WTC11 (cell line): ENCODE data around the gene DNAJB8. TPM values are rescaled to one million over a fixed set of nuclear protein-coding genes. Genes with fewer than 3 reads are reported as not detected.
A peak's percentile ranks its signal among the peaks of the same experiment; 100 is the strongest.

ENCODE experiments used
- CREB1 ChIP-seq: sonication (generic); formaldehyde crosslinking; IDR thresholded peaks from 2 replicates; pipeline ENCODE4 v1.8.0; 2023; ENCODE audit warnings: mild to moderate bottlenecking, missing genetic modification reagents
- ELF4 ChIP-seq: sonication (generic); formaldehyde crosslinking; IDR thresholded peaks from 2 replicates; pipeline ENCODE4 v1.8.1; 2022; ENCODE audit warnings: low read depth, mild to moderate bottlenecking, moderate library complexity, missing genetic modification reagents
- FOXK1 ChIP-seq: sonication (generic); formaldehyde crosslinking; IDR thresholded peaks from 2 replicates; pipeline ENCODE4 v1.8.0; 2022; ENCODE audit warnings: mild to moderate bottlenecking, moderate library complexity, missing genetic modification reagents
- GTF2I ChIP-seq: fragments of 250-450 bp; sonication (Bioruptor Pico); conservative IDR thresholded peaks from 2 replicates; pipeline ENCODE4 v1.4.0; 2021; ENCODE audit warnings: mild to moderate bottlenecking
- NR1H2 ChIP-seq: sonication (generic); formaldehyde crosslinking; IDR thresholded peaks from 2 replicates; pipeline ENCODE4 v1.9.0; 2021; ENCODE audit warnings: mild to moderate bottlenecking, moderate library complexity, missing genetic modification reagents
- NR2C2 ChIP-seq: sonication (generic); formaldehyde crosslinking; IDR thresholded peaks from 2 replicates; pipeline ENCODE4 v1.8.0; 2022; ENCODE audit warnings: mild to moderate bottlenecking, missing genetic modification reagents
- SMAD3 ChIP-seq: sonication (generic); formaldehyde crosslinking; IDR thresholded peaks from 2 replicates; pipeline ENCODE4 v1.8.0; 2022; ENCODE audit warnings: missing genetic modification reagents, mild to moderate bottlenecking, borderline replicate concordance
- TCF7 ChIP-seq: sonication (generic); formaldehyde crosslinking; IDR thresholded peaks from 2 replicates; pipeline ENCODE4 v1.8.0; 2022; ENCODE audit warnings: mild to moderate bottlenecking, low read depth, missing genetic modification reagents, moderate library complexity
- TP53 ChIP-seq: sonication (generic); formaldehyde crosslinking; IDR thresholded peaks from 2 replicates; pipeline ENCODE4 v1.8.1; 2023; ENCODE audit warnings: mild to moderate bottlenecking, missing genetic modification reagents
- ZNF219 ChIP-seq: sonication (generic); formaldehyde crosslinking; IDR thresholded peaks from 2 replicates; pipeline ENCODE4 v1.8.0; 2023; ENCODE audit warnings: missing genetic modification reagents, mild to moderate bottlenecking, borderline replicate concordance
- ZNF396 ChIP-seq: fragments of 250-450 bp; sonication (Bioruptor Pico); IDR thresholded peaks from 2 replicates; pipeline ENCODE4 v1.8.0; 2021; ENCODE audit warnings: mild to moderate bottlenecking, moderate library complexity, borderline replicate concordance
- ZNF416 ChIP-seq: fragments of 250-450 bp; sonication (Bioruptor Pico); IDR thresholded peaks from 2 replicates; pipeline ENCODE4 v1.9.0; 2021; ENCODE audit warnings: mild to moderate bottlenecking, inconsistent platforms
- total RNA-seq: library from RNA; stranded (reverse); gene quantifications from 3 replicates; pipeline ENCODE4 v1.2.3, GENCODE V29; 2021
- TF ChIP-seq, protein P1 (sequence below): fragments of 250-450 bp; sonication (Bioruptor Pico); IDR thresholded peaks from 2 replicates; pipeline ENCODE4 v1.9.0; 2021; ENCODE audit warnings: moderate library complexity, mild to moderate bottlenecking, inconsistent platforms, borderline replicate concordance
- TF ChIP-seq, protein P2 (sequence below): sonication (generic); formaldehyde crosslinking; IDR thresholded peaks from 2 replicates; pipeline ENCODE4 v1.8.0; 2023; ENCODE audit warnings: mild to moderate bottlenecking, missing genetic modification reagents
- TF ChIP-seq, protein P3 (sequence below): sonication (generic); formaldehyde crosslinking; IDR thresholded peaks from 2 replicates; pipeline ENCODE4 v1.8.0; 2022; ENCODE audit warnings: missing genetic modification reagents
- TF ChIP-seq, protein P4 (sequence below): fragments of 250-450 bp; sonication (Bioruptor Pico); IDR thresholded peaks from 2 replicates; pipeline ENCODE4 v2.1.2; 2022; ENCODE audit warnings: mild to moderate bottlenecking, moderate library complexity
- TF ChIP-seq, protein P5 (sequence below): sonication (generic); formaldehyde crosslinking; IDR thresholded peaks from 2 replicates; pipeline ENCODE4 v1.8.0; 2022; ENCODE audit warnings: mild to moderate bottlenecking, missing genetic modification reagents
- TF ChIP-seq, protein P6 (sequence below): fragments of 250-450 bp; sonication (Bioruptor Pico); IDR thresholded peaks from 2 replicates; pipeline ENCODE4 v1.9.0; 2021; ENCODE audit warnings: mild to moderate bottlenecking
- TF ChIP-seq, protein P7 (sequence below): sonication (generic); formaldehyde crosslinking; IDR thresholded peaks from 2 replicates; pipeline ENCODE4 v1.8.1; 2023; ENCODE audit warnings: mild to moderate bottlenecking, missing genetic modification reagents, moderate library complexity
- TF ChIP-seq, protein P8 (sequence below): sonication (generic); formaldehyde crosslinking; IDR thresholded peaks from 2 replicates; pipeline ENCODE4 v1.8.0; 2022; ENCODE audit warnings: mild to moderate bottlenecking, missing genetic modification reagents

The DNAJB8 gene
- total RNA-seq, 1 experiment from 2014 or later, result not detected

DNA sequence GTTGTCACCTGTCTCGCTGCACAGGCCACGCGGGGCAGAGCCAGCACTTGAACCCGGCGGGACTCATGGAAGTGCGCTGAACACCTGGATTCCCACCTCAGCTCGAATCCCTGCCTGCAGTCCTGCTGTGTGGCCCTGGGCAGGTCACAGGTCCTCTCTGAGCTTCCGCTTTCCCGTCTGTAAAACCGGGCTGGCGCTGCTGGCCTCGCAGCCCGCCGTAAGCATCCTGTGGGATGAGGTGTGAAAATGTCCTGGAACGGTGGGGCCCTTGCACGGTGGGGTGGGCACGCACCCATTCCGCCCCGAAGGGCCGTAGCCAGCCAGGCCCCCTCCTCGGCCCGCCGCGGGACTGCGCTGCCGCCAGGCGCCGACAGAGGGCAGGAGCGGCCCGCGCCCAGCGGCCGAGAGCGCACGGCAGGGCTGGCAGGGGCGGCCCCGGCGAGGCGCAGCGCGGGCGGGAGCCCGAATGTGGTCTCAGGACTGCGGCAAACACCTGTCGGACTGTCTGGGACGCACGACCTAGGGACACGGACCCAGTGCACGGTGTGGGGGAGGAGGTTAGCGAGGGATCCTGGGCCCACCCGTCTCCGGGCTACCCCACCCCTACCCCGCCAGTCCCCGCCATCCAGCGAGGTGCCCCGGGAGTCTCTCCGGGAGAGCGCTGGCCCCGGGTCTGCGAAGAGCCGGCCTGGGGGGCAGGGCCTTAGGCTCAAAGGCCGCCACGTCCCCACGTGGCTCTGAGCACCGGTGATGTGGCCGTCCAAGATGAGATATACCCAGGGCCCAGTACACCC lies 40.4 kb downstream of the DNAJB8 start (continued):
- TF ChIP-seq, protein P1, sequence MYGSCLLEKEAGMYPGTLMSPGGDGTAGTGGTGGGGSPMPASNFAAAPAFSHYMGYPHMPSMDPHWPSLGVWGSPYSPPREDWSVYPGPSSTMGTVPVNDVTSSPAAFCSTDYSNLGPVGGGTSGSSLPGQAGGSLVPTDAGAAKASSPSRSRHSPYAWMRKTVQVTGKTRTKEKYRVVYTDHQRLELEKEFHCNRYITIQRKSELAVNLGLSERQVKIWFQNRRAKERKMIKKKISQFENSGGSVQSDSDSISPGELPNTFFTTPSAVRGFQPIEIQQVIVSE (CRISPR knock-in tag), result no peak
- TF ChIP-seq, protein P2, sequence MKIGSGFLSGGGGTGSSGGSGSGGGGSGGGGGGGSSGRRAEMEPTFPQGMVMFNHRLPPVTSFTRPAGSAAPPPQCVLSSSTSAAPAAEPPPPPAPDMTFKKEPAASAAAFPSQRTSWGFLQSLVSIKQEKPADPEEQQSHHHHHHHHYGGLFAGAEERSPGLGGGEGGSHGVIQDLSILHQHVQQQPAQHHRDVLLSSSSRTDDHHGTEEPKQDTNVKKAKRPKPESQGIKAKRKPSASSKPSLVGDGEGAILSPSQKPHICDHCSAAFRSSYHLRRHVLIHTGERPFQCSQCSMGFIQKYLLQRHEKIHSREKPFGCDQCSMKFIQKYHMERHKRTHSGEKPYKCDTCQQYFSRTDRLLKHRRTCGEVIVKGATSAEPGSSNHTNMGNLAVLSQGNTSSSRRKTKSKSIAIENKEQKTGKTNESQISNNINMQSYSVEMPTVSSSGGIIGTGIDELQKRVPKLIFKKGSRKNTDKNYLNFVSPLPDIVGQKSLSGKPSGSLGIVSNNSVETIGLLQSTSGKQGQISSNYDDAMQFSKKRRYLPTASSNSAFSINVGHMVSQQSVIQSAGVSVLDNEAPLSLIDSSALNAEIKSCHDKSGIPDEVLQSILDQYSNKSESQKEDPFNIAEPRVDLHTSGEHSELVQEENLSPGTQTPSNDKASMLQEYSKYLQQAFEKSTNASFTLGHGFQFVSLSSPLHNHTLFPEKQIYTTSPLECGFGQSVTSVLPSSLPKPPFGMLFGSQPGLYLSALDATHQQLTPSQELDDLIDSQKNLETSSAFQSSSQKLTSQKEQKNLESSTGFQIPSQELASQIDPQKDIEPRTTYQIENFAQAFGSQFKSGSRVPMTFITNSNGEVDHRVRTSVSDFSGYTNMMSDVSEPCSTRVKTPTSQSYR (CRISPR knock-in tag), result no peak
- no peak for TF ChIP-seq ZNF416
- 0 out of 2 replicates have a peak, but pooled peaks have one; percentile 44 for TF ChIP-seq GTF2I
- TF ChIP-seq, protein P3, sequence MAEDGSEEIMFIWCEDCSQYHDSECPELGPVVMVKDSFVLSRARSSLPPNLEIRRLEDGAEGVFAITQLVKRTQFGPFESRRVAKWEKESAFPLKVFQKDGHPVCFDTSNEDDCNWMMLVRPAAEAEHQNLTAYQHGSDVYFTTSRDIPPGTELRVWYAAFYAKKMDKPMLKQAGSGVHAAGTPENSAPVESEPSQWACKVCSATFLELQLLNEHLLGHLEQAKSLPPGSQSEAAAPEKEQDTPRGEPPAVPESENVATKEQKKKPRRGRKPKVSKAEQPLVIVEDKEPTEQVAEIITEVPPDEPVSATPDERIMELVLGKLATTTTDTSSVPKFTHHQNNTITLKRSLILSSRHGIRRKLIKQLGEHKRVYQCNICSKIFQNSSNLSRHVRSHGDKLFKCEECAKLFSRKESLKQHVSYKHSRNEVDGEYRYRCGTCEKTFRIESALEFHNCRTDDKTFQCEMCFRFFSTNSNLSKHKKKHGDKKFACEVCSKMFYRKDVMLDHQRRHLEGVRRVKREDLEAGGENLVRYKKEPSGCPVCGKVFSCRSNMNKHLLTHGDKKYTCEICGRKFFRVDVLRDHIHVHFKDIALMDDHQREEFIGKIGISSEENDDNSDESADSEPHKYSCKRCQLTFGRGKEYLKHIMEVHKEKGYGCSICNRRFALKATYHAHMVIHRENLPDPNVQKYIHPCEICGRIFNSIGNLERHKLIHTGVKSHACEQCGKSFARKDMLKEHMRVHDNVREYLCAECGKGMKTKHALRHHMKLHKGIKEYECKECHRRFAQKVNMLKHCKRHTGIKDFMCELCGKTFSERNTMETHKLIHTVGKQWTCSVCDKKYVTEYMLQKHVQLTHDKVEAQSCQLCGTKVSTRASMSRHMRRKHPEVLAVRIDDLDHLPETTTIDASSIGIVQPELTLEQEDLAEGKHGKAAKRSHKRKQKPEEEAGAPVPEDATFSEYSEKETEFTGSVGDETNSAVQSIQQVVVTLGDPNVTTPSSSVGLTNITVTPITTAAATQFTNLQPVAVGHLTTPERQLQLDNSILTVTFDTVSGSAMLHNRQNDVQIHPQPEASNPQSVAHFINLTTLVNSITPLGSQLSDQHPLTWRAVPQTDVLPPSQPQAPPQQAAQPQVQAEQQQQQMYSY, result no peak
- TF ChIP-seq, protein P4, sequence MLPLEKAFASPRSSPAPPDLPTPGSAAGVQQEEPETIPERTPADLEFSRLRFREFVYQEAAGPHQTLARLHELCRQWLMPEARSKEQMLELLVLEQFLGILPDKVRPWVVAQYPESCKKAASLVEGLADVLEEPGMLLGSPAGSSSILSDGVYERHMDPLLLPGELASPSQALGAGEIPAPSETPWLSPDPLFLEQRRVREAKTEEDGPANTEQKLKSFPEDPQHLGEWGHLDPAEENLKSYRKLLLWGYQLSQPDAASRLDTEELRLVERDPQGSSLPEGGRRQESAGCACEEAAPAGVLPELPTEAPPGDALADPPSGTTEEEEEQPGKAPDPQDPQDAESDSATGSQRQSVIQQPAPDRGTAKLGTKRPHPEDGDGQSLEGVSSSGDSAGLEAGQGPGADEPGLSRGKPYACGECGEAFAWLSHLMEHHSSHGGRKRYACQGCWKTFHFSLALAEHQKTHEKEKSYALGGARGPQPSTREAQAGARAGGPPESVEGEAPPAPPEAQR, result no peak
- TF ChIP-seq, protein P5, sequence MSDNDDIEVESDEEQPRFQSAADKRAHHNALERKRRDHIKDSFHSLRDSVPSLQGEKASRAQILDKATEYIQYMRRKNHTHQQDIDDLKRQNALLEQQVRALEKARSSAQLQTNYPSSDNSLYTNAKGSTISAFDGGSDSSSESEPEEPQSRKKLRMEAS, result peak; percentile 16; the same call in 1 of the 2 replicates
- no peak for TF ChIP-seq CREB1 (CRISPR knock-in tag)
- no peak for TF ChIP-seq FOXK1 (CRISPR knock-in tag)
- TF ChIP-seq SMAD3 (CRISPR knock-in tag), result no peak
- no peak for TF ChIP-seq TCF7 (CRISPR knock-in tag)
- TF ChIP-seq, protein P6, sequence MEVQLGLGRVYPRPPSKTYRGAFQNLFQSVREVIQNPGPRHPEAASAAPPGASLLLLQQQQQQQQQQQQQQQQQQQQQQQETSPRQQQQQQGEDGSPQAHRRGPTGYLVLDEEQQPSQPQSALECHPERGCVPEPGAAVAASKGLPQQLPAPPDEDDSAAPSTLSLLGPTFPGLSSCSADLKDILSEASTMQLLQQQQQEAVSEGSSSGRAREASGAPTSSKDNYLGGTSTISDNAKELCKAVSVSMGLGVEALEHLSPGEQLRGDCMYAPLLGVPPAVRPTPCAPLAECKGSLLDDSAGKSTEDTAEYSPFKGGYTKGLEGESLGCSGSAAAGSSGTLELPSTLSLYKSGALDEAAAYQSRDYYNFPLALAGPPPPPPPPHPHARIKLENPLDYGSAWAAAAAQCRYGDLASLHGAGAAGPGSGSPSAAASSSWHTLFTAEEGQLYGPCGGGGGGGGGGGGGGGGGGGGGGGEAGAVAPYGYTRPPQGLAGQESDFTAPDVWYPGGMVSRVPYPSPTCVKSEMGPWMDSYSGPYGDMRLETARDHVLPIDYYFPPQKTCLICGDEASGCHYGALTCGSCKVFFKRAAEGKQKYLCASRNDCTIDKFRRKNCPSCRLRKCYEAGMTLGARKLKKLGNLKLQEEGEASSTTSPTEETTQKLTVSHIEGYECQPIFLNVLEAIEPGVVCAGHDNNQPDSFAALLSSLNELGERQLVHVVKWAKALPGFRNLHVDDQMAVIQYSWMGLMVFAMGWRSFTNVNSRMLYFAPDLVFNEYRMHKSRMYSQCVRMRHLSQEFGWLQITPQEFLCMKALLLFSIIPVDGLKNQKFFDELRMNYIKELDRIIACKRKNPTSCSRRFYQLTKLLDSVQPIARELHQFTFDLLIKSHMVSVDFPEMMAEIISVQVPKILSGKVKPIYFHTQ, result no peak
- TF ChIP-seq ZNF396 (CRISPR knock-in tag), result no peak
- TF ChIP-seq, protein P7, sequence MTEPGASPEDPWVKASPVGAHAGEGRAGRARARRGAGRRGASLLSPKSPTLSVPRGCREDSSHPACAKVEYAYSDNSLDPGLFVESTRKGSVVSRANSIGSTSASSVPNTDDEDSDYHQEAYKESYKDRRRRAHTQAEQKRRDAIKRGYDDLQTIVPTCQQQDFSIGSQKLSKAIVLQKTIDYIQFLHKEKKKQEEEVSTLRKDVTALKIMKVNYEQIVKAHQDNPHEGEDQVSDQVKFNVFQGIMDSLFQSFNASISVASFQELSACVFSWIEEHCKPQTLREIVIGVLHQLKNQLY (CRISPR knock-in tag), result 0 out of 2 replicates have a peak, but pooled peaks have one; percentile 6
- no peak for TF ChIP-seq NR1H2 (CRISPR knock-in tag)
- TF ChIP-seq ZNF219, result no peak
- TF ChIP-seq NR2C2 (CRISPR knock-in tag), result no peak
- peak; percentile 50; the same call in 1 of the 2 replicates for TF ChIP-seq TP53 (CRISPR knock-in tag)
- no peak for TF ChIP-seq ELF4 (CRISPR knock-in tag)
- TF ChIP-seq, protein P8, sequence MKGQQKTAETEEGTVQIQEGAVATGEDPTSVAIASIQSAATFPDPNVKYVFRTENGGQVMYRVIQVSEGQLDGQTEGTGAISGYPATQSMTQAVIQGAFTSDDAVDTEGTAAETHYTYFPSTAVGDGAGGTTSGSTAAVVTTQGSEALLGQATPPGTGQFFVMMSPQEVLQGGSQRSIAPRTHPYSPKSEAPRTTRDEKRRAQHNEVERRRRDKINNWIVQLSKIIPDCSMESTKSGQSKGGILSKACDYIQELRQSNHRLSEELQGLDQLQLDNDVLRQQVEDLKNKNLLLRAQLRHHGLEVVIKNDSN, result no peak
